Lower lobe of right lung (tissue), 2 donors: ENCODE measurements around the gene THEMIS2. TPM values are rescaled to one million over a fixed set of nuclear protein-coding genes. Genes with fewer than 3 reads are reported as not detected.

Experiments
- ATAC-seq, 2 donors: fragments of 200-7000 bp; cut with Tn5 transposase; one replicate each; pipeline ENCODE4 v1.9.1; 2020 to 2022; ENCODE audit warnings: mild to moderate bottlenecking in 2 of 2, moderate library complexity in 2 of 2
- DNase-seq: peaks from one replicate; pipeline ENCODE4 v3.0.0-alpha.2; 2020
- H3K27ac ChIP-seq: fragments of 200-600 bp; one replicate; pipeline ENCODE4 v1.8.0; 2022
- H3K27me3 ChIP-seq: fragments of 200-600 bp; one replicate; pipeline ENCODE4 v1.8.0; 2022; ENCODE audit warnings: low read depth
- H3K36me3 ChIP-seq: fragments of 200-600 bp; one replicate; pipeline ENCODE4 v1.8.0; 2022; ENCODE audit warnings: mild to moderate bottlenecking
- H3K4me1 ChIP-seq: fragments of 200-600 bp; one replicate; pipeline ENCODE4 v1.8.0; 2022
- H3K4me3 ChIP-seq: fragments of 200-600 bp; one replicate; pipeline ENCODE4 v1.8.0; 2022; ENCODE audit warnings: mild to moderate bottlenecking
- H3K9me3 ChIP-seq: fragments of 200-600 bp; one replicate; pipeline ENCODE4 v1.8.0; 2022
- intact Hi-C: fragments of 100-400 bp; cut with DNase I; formaldehyde crosslinking; loops from one replicate; pipeline ENCODE4 v1.11.0; 2022
- total RNA-seq: library from RNA; stranded (reverse); fragmentation: NEBNext Ultra II Directional; extraction: Animal tissue kit (Norgen Biotek cat#: 25700); gene quantifications from one replicate; pipeline ENCODE4 v1.2.1, GENCODE V29; 2021
- TF ChIP-seq, protein P1 (sequence below): fragments of 200-600 bp; IDR thresholded peaks from one replicate; pipeline ENCODE4 v1.8.0; 2022; ENCODE audit warnings: antibody characterized with exemption, mild to moderate bottlenecking
- donor health status: DM: no; HTN: yes; CAD: no; lungs with severe emphysema.

Gene THEMIS2
- total RNA-seq, 1 donor from 2014 or later, result 161 TPM

- Histone ChIP-seq H3K27ac (peak overlapping the region; percentile 86), H3K27me3 (no peaks in the 10 kb centered on the region), H3K9me3 (no peaks in the 10 kb centered on the region), H3K4me1 (peaks cover 50% of the 10 kb centered on the region), H3K4me3 (peak overlapping the region; percentile 72), H3K36me3 (peaks cover 6% of the 10 kb centered on the region)
- ATAC-seq (peak; percentile 33 to 37), DNase-seq (no peak)
- intact Hi-C loops, result no loop called here
- TF ChIP-seq, protein P1, sequence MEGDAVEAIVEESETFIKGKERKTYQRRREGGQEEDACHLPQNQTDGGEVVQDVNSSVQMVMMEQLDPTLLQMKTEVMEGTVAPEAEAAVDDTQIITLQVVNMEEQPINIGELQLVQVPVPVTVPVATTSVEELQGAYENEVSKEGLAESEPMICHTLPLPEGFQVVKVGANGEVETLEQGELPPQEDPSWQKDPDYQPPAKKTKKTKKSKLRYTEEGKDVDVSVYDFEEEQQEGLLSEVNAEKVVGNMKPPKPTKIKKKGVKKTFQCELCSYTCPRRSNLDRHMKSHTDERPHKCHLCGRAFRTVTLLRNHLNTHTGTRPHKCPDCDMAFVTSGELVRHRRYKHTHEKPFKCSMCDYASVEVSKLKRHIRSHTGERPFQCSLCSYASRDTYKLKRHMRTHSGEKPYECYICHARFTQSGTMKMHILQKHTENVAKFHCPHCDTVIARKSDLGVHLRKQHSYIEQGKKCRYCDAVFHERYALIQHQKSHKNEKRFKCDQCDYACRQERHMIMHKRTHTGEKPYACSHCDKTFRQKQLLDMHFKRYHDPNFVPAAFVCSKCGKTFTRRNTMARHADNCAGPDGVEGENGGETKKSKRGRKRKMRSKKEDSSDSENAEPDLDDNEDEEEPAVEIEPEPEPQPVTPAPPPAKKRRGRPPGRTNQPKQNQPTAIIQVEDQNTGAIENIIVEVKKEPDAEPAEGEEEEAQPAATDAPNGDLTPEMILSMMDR, result no peak
Observed at GRCh38 chr1:27872802-27873551, 633 bp downstream of the THEMIS2 start.

DNA sequence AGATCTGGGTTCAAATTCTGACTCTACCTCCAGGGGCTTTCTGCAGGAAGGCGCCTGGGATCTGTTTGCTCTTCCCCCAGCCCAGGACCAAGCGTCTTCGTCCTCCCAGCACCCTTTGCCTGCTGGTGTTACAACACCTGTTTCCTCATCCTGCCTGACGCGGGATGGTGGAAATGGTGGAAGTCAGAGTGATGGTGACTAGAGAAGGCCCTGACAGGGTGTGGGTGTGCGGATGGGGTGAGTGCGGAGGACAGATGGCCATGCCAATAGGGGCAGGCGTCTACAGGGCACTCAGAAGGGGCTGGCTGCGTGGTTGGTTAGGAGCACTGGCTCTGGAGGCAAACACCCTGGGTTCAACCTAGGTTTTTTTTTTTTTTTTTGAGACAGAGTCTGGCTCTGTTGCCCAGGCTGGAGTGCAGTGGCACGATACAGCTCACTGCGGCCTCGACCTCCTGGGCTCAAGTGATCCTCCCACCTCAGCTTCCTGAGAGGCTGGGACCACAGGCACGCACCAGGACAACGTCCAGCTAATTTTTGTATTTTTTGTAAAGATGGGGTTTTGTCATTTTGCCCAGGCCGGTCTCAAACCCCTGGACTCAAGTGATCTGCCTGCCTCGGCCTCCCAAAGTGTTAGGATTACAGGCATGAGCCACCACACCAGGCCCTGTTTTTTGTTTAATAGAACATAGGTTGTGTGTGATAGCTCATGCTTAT lies 1.5 kb downstream of the THEMIS2 start:
- H3K4me3 ChIP-seq, result peak overlapping the region; percentile 72
- DNase-seq, result peak; percentile 81
- peaks cover 6% of the 10 kb centered on the region for H3K36me3 ChIP-seq
- H3K4me1 ChIP-seq, result peaks cover 43% of the 10 kb centered on the region
- H3K27ac ChIP-seq, result peak overlapping the region; percentile 86
- intact Hi-C loops, result no loop called here
- ATAC-seq, result peak; percentile 51 to 52
- H3K27me3 ChIP-seq, result no peaks in the 10 kb centered on the region
- H3K9me3 ChIP-seq, result no peaks in the 10 kb centered on the region
- TF ChIP-seq, protein P1, result no peak

GRCh38 chr1:27876341-27877114 lies 4.2 kb downstream of the THEMIS2 start:
- DNase-seq, result no peak
- Histone ChIP-seq H3K27me3 (no peaks in the 10 kb centered on the region), H3K4me3 (no peak overlapping the region), H3K9me3 (no peaks in the 10 kb centered on the region), H3K27ac (peak overlapping the region; percentile 86), H3K36me3 (peaks cover 26% of the 10 kb centered on the region), H3K4me1 (peaks cover 30% of the 10 kb centered on the region)
- TF ChIP-seq, protein P1, result no peak
- ATAC-seq, result no peak
- intact Hi-C loops, result no loop called here

DNA sequence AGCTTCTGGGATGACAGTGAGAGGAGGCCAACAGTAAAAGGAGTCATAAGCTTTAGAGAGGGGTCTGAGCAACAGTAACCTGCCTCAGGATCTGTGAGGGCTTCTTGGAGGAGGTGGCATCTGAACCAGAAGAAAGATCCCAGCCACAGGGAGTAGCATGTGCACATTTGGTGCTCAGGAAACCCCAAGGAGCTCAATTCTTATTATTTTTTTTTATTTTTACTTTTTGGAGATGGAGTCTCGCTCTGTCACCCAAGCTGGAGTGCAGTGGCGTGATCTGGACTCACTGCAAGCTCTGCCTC lies 4.7 kb downstream of the THEMIS2 start:
- H3K4me3 ChIP-seq, result no peak overlapping the region
- peaks cover 31% of the 10 kb centered on the region for H3K36me3 ChIP-seq
- no peak for DNase-seq
- no peak for ATAC-seq
- intact Hi-C loops, result no loop called here
- no peaks in the 10 kb centered on the region for H3K9me3 ChIP-seq
- peaks cover 29% of the 10 kb centered on the region for H3K4me1 ChIP-seq
- H3K27ac ChIP-seq, result no peak overlapping the region
- TF ChIP-seq, protein P1, result no peak
- H3K27me3 ChIP-seq, result no peaks in the 10 kb centered on the region

DNA sequence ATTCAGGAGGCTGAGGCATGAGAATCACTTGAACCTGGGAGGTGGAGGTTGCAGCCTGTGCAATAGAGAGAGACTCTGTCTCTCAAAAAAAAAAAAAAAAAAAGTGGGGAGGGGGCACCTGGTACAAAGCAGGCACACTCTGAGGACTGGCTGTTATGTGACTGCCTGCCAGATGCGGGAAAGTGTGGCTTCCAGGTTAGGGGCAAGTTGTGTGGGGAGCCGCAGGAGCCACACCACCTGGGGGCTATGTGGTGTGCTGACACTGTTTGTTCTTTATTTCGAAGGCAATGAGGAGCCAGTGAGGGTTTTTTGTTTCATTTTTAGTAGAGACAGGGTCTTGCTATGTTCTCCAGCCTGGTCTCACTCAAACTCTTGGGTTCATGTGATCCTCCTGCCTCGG lies 5.7 kb downstream of the THEMIS2 start:
- intact Hi-C loops, result no loop called here
- H3K4me3 ChIP-seq, result no peak overlapping the region
- ATAC-seq (no peak), DNase-seq (no peak)
- H3K4me1 ChIP-seq, result peaks cover 33% of the 10 kb centered on the region
- peaks cover 41% of the 10 kb centered on the region for H3K36me3 ChIP-seq
- no peaks in the 10 kb centered on the region for H3K27me3 ChIP-seq
- no peaks in the 10 kb centered on the region for H3K9me3 ChIP-seq
- TF ChIP-seq, protein P1, result no peak
- no peak overlapping the region for H3K27ac ChIP-seq
